IPS-18a (cell line): ENCODE results near the gene ROCK1.
"Not testable (repeated sequence)": the region's sequence is repeated elsewhere in the genome, so short reads cannot be mapped to it uniquely, and the experiment has no call there.

ENCODE experiments used
- H3K27ac ChIP-seq: one replicate; pipeline ENCODE4 v1.5.1; 2013; ENCODE audit warnings: low read length
- H3K27me3 ChIP-seq: one replicate; pipeline ENCODE4 v1.6.1; 2013; ENCODE audit warnings: mild to moderate bottlenecking, low read length; ENCODE audit not compliant: control insufficient read depth, insufficient read depth
- H3K36me3 ChIP-seq: one replicate; pipeline ENCODE4 v1.6.1; 2013; ENCODE audit warnings: low read depth, low read length; ENCODE audit not compliant: control insufficient read depth
- H3K4me1 ChIP-seq: one replicate; pipeline ENCODE4 v1.6.1; 2013; ENCODE audit warnings: low read depth, low read length; ENCODE audit not compliant: control insufficient read depth
- H3K4me3 ChIP-seq: one replicate; pipeline ENCODE4 v1.5.1; 2013; ENCODE audit warnings: low read length
- H3K9ac ChIP-seq: one replicate; pipeline ENCODE4 v1.6.1; 2013; ENCODE audit warnings: mild to moderate bottlenecking, low read length, moderate library complexity
- H3K9me3 ChIP-seq: one replicate; pipeline ENCODE4 v1.6.1; 2013; ENCODE audit warnings: low read depth, low read length; ENCODE audit not compliant: control insufficient read depth

The ROCK1 gene

DNA sequence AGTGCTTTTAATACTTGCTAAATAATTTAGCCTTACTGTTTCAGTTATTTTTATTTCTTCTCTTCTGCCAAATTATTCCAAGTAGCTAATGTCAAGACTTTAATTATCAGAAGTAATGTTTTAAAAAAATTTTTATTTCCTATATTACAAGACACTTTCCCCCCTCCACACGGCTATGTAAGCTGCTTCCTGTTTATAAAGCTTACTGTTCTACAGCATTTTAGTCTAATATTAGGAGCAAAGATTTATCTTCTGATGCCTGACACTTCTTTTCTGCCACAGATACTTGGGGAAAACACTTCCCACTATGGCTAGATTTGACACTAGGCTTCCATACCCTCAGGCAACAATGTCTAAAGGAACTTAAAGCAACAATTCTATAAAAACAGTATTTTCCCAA, 62.3 kb downstream of the ROCK1 start:
- Histone ChIP-seq H3K4me3 (no peak overlapping the region), H3K9ac (no peak overlapping the region), H3K27me3 (no peaks in the 10 kb centered on the region), H3K4me1 (no peaks in the 10 kb centered on the region), H3K36me3 (no peaks in the 10 kb centered on the region), H3K9me3 (no peaks in the 10 kb centered on the region), H3K27ac (no peak overlapping the region)

DNA sequence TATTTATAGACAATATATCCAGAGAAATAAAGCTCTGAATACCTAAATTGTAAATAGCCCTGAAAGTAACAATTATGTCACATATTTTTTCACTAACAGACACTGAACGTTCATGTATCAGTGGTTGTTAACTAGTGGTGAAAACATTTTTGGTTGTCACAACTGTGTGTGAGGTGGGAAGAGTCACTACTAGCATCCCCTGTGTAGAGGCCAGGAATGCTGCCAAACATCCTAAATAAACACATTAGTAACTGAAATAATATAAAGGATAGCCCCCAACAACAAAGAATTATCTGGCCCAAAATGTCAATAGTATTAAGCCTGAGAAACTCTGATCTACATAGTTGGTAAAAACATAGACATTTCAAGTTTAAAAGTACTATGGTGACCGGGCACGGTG, 64.5 kb downstream of the ROCK1 start:
- Histone ChIP-seq H3K36me3 (peaks cover 6% of the 10 kb centered on the region), H3K4me1 (no peaks in the 10 kb centered on the region), H3K27me3 (no peaks in the 10 kb centered on the region), H3K9ac (no peak overlapping the region), H3K4me3 (no peak overlapping the region), H3K9me3 (no peaks in the 10 kb centered on the region), H3K27ac (no peak overlapping the region)

DNA sequence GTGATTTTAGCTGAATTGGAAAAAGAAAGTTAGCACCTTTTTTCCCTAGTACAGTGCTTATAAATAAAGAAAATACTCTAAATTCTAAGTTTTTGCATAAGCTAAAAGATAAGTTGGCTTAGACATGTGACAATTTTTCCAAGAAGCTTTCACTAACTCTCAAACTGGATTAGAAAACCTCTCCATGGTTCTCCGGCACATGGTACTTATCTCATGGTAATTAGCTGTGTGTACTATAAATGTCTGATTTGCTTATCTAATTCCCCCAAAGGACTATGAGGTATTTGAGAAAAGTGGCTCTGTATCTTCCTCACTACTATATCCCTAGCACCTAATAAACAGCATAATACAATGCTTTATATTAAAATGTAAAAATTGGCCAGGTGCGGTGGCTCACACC, 71.1 kb downstream of the ROCK1 start:
- no peak overlapping the region for H3K9ac ChIP-seq
- no peak overlapping the region for H3K27ac ChIP-seq
- H3K4me3 ChIP-seq: no peak overlapping the region
- no peaks in the 10 kb centered on the region for H3K4me1 ChIP-seq
- H3K36me3 ChIP-seq: peaks cover 18% of the 10 kb centered on the region
- H3K27me3 ChIP-seq: no peaks in the 10 kb centered on the region
- H3K9me3 ChIP-seq: no peaks in the 10 kb centered on the region

DNA sequence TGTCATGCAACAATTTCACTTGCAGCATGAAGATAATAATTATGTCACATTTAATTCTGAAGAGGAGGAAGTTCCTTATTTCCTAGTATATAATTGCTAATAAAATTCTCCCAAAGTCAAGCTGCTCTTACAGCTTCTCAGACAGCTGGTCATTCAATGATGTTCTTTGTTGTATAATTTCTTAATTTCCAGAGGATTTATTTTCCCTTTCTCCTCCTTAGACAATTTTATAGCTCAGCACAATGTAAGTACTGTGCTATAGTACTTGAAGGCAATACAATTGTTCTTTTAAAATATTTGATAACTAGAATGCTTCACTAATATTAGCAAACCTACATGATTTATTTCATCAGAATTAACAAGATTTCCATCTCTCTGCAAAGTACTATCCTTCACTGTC, 73.4 kb downstream of the ROCK1 start:
- Histone ChIP-seq H3K9me3 (no peaks in the 10 kb centered on the region), H3K27me3 (no peaks in the 10 kb centered on the region), H3K4me1 (no peaks in the 10 kb centered on the region), H3K9ac (no peak overlapping the region), H3K4me3 (no peak overlapping the region), H3K27ac (no peak overlapping the region), H3K36me3 (peaks cover 12% of the 10 kb centered on the region)

DNA sequence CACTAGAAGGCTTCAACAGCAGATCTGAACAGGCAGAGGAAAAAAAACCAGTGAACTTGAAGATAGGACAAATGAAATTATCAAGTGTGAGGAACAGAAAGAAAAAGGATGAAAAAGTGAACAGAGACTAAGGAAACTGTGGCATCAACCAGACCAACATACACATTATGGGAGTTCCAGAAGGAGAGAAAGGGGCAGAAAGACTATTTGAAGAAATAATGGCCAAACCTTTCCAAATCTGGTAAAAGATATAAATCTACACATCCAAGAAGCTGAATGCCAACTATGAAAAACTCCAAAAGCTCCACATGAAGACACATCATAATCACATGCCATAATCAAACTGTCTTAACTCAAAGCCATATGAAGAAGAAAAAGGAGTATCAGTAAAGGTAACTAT, 79.8 kb downstream of the ROCK1 start:
- H3K27me3 ChIP-seq: no peaks in the 10 kb centered on the region
- no peak overlapping the region for H3K27ac ChIP-seq
- H3K36me3 ChIP-seq: peaks cover 5% of the 10 kb centered on the region
- H3K9ac ChIP-seq: no peak overlapping the region
- H3K4me1 ChIP-seq: no peaks in the 10 kb centered on the region
- no peaks in the 10 kb centered on the region for H3K9me3 ChIP-seq
- H3K4me3 ChIP-seq: no peak overlapping the region

DNA sequence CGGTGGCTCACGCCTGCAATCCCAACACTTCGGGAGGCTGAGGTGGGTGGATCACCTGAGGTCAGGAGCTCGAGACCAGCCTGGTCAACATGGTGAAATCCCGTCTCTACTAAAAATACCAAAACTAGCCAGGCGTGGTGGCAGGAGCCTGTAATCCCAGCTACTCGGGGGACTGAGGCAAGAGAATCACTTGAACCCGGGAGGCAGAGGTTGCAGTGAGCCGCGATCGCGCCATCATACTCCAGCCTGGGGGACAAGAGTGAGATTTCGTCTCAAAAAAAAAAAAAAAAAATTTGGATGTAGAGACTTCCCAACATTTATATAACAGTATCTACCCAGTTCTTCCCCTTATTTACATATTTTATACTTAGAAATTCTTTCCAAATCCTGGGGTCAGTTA, 93.4 kb downstream of the ROCK1 start:
- not testable (repeated sequence) for H3K27me3 ChIP-seq, H3K4me3 ChIP-seq, H3K9ac ChIP-seq, H3K27ac ChIP-seq, H3K4me1 ChIP-seq, H3K9me3 ChIP-seq
- H3K36me3 ChIP-seq: peaks cover 17% of the 10 kb centered on the region

DNA sequence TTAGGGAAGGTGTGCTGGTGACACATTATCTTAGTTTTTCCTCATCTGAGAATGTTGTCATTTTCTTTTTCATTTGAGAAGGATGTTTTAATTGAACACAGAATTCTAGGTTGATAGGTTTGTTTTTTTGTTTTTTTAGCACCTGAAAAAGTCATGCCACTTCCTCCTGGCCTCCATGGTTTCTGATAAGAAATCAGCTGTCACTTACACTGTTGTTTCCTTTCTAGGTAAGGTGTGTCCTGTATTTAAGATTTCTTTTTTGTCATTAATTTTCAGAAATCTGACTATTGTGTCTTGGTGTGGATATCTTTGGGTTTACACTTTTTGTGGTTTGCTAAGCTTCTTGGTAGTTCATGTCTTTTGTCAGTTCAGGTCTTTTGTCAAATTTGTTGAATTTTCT, 99.3 kb downstream of the ROCK1 start:
- peaks cover 29% of the 10 kb centered on the region for H3K36me3 ChIP-seq
- no peaks in the 10 kb centered on the region for H3K4me1 ChIP-seq
- peaks cover 4% of the 10 kb centered on the region for H3K9me3 ChIP-seq
- no peaks in the 10 kb centered on the region for H3K27me3 ChIP-seq
- no peak overlapping the region for H3K4me3 ChIP-seq
- H3K9ac ChIP-seq: no peak overlapping the region
- H3K27ac ChIP-seq: no peak overlapping the region

DNA sequence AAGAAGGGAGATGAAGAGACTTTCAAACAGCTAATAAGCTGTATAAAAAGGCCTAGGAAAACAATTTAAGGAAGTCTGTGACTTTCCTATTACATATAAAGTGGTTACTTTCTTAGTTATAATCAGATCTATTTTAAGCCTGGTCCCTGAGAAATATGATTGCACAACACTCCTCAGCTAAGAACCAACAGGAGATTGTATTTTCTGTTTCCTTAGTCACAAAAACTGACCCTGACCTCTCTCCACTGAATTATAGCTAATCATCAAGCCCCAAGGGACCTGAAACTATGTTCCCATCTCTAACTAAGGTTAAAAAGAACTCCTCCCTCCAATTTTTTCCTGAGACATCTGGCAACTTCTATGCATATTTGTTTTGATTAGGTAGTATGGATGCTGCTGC, 106.9 kb downstream of the ROCK1 start:
- Histone ChIP-seq H3K27me3 (no peaks in the 10 kb centered on the region), H3K4me3 (no peak overlapping the region), H3K9ac (no peak overlapping the region), H3K36me3 (peaks cover 24% of the 10 kb centered on the region), H3K9me3 (no peaks in the 10 kb centered on the region), H3K4me1 (no peaks in the 10 kb centered on the region), H3K27ac (no peak overlapping the region)

DNA sequence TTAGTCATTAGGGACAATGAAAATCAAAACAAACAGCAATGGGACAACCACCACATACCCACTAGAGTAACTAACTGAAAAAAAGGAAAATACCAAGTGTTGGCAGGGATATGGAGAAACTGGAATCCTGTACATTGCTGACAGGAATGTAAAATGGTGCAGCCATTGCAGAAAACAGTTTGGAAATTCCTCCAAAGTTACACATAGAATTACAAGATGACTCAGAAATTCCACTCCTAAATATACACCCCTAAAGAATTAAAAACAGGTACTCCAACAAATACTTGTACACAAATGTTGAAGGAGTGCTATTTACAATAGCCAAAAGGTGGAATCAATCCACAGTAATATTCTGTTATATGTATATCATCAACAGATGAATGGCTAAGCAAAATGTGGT, 110.9 kb downstream of the ROCK1 start:
- Histone ChIP-seq H3K9ac (no peak overlapping the region), H3K27ac (no peak overlapping the region), H3K4me3 (no peak overlapping the region), H3K27me3 (no peaks in the 10 kb centered on the region), H3K4me1 (no peaks in the 10 kb centered on the region), H3K36me3 (peaks cover 8% of the 10 kb centered on the region), H3K9me3 (no peaks in the 10 kb centered on the region)

DNA sequence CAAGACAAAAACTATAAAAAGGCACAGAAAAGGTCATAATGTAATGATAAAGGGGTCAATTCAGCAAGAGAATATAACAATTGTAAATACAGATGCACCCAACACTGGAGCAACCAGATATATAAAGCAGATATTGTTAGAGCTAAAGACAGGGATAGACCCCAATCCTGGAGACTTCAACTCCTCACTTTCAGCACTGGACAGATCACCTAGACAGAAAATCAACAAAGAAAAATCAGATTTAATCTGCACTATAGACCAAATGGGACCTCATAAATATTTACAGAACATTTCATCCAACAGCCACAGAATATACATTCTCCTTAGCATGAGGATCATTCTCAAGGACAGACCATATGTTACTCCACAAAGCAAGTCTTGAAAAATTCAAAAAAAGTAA, 114.2 kb downstream of the ROCK1 start:
- Histone ChIP-seq H3K36me3 (peaks cover 3% of the 10 kb centered on the region), H3K9me3 (no peaks in the 10 kb centered on the region), H3K9ac (no peak overlapping the region), H3K4me3 (no peak overlapping the region), H3K27ac (no peak overlapping the region), H3K4me1 (no peaks in the 10 kb centered on the region), H3K27me3 (no peaks in the 10 kb centered on the region)

DNA sequence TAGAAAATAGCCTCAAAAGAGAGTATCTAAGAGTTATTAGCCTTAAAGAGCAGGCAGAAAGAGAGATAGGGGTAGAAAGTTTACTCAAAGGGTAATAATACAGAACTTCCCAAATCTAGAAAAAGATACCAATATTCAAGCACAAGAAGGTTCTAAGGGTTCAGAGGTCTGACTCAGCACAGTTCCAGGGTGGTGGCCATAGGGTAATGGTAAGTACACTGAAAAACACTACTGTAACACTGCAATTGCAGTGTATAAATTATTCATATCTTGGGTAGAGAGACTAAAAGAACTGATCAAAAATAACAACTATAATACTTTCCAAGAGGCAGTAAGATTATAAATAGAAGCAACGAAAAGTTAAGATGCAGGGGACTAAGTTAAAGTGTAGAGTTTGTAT, 115.2 kb downstream of the ROCK1 start:
- peaks cover 3% of the 10 kb centered on the region for H3K36me3 ChIP-seq
- no peaks in the 10 kb centered on the region for H3K4me1 ChIP-seq
- H3K9me3 ChIP-seq: no peaks in the 10 kb centered on the region

DNA sequence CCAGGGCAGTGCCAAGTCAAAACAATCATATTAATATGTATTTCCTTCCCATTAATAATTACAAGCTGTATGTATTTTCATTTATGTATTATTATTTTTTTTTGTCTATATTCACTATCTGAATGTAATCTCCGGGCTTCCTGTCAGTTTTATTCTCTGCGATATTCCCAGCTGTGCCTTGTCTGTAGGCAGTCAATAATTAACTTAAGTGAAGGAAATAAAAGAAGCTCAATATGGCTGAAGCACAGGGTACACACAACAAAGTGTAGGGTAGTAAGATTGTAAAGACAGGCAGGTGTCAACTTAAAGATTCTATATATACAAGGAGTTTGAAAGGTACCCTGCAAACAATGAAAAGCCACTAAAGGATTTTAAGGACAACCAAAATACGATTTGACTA, 122.9 kb downstream of the ROCK1 start:
- Histone ChIP-seq H3K27me3 (no peaks in the 10 kb centered on the region), H3K27ac (no peak overlapping the region), H3K36me3 (peaks cover 21% of the 10 kb centered on the region), H3K9me3 (no peaks in the 10 kb centered on the region), H3K4me1 (no peaks in the 10 kb centered on the region), H3K9ac (no peak overlapping the region), H3K4me3 (no peak overlapping the region)

More for the DNA sequence above, 115.2 kb downstream of the ROCK1 start:
- Histone ChIP-seq H3K4me3 (no peak overlapping the region), H3K9ac (no peak overlapping the region), H3K27me3 (no peaks in the 10 kb centered on the region), H3K27ac (no peak overlapping the region)
